ENCODE data around the gene ACSL3.

Gene ACSL3

GRCh38 chr2:222899413-222900181 lies 38.8 kb downstream of the ACSL3 start:
- no peak overlapping the region for H3K27ac ChIP-seq (replicated peaks; ENCODE audit: low read length)
- WGBS, 2 donors (ENCODE audit: extremely low coverage in 2 of 2, insufficient read length in 2 of 2, insufficient replicate concordance in 1 of 2), result no CpG with 5 or more reads among the region's 17 CpGs

GRCh38 chr2:222900354-222900753 lies 39.5 kb downstream of the ACSL3 start:
- no peaks in the 10 kb centered on the region for H3K27me3 ChIP-seq (ENCODE audit: control insufficient read depth in 3 of 3, insufficient read depth in 3 of 3, low read depth in 1 of 3, low read length in 3 of 3)
- DNase-seq (ENCODE audit: low spot score), result no peak
- H4K8ac ChIP-seq (ENCODE audit: low read depth, low read length), result no peak overlapping the region
- H3K23ac ChIP-seq (ENCODE audit: low read depth, low read length, poor library complexity), result no peak overlapping the region
- no peaks in the 10 kb centered on the region for H3K79me1 ChIP-seq (ENCODE audit: low read depth, low read length)
- no peak overlapping the region for H3K27ac ChIP-seq (replicated peaks; ENCODE audit: low read length)
- H3K18ac ChIP-seq (ENCODE audit: low read length), result no peak overlapping the region
- H3K4ac ChIP-seq (ENCODE audit: low read length), result no peak overlapping the region
- H3K4me2 ChIP-seq (ENCODE audit: insufficient read depth, low read length, poor library complexity, severe bottlenecking), result no peak overlapping the region
- WGBS, 2 donors (ENCODE audit: extremely low coverage in 2 of 2, insufficient read length in 2 of 2, insufficient replicate concordance in 1 of 2), result no CpG with 5 or more reads among the region's 2 CpGs
- H2BK120ac ChIP-seq (ENCODE audit: low read depth, low read length), result no peak overlapping the region
- no peak overlapping the region for H3K14ac ChIP-seq (ENCODE audit: low read length)
- H3K36me3 ChIP-seq (replicated peaks in 1 of 2; ENCODE audit: control insufficient read depth in 2 of 2, insufficient read depth in 2 of 2, low read length in 2 of 2), result peaks cover 0 to 59% of the 10 kb centered on the region in 2 donors
- H3K4me1 ChIP-seq (ENCODE audit: control insufficient read depth in 2 of 2, insufficient read depth in 1 of 2, low read depth in 1 of 2, low read length in 2 of 2), result peaks cover 0 to 1% of the 10 kb centered on the region in 2 donors
- no peak overlapping the region for H3K9ac ChIP-seq (ENCODE audit: low read depth, low read length, poor library complexity)
- no peak overlapping the region for H2AK5ac ChIP-seq (ENCODE audit: low read depth, low read length)
- H4K91ac ChIP-seq (ENCODE audit: low read depth, low read length, poor library complexity), result no peak overlapping the region
- H3K9me3 ChIP-seq (replicated peaks in 1 of 2; ENCODE audit: control insufficient read depth in 2 of 2, insufficient read depth in 1 of 2, low read depth in 1 of 2, low read length in 2 of 2), result no peaks in the 10 kb centered on the region
- no peak overlapping the region for H2BK5ac ChIP-seq (ENCODE audit: low read length)
- H3K4me3 ChIP-seq (ENCODE audit: low read length in 2 of 2), result no peak overlapping the region
- no peak overlapping the region for H2BK12ac ChIP-seq (ENCODE audit: low read length)
- no peak overlapping the region for H2BK15ac ChIP-seq (ENCODE audit: low read length)
- H2AFZ ChIP-seq (ENCODE audit: low read length), result no peak overlapping the region

More at GRCh38 chr2:222899413-222900181, 38.8 kb downstream of the ACSL3 start:
- no peaks in the 10 kb centered on the region for H3K79me1 ChIP-seq (ENCODE audit: low read depth, low read length)
- no peak overlapping the region for H2BK5ac ChIP-seq (ENCODE audit: low read length)
- no peak overlapping the region for H3K23ac ChIP-seq (ENCODE audit: low read depth, low read length, poor library complexity)
- H3K36me3 ChIP-seq (replicated peaks in 1 of 2; ENCODE audit: control insufficient read depth in 2 of 2, insufficient read depth in 2 of 2, low read length in 2 of 2), result peaks cover 0 to 52% of the 10 kb centered on the region in 2 donors
- no peak overlapping the region for H3K14ac ChIP-seq (ENCODE audit: low read length)
- H4K91ac ChIP-seq (ENCODE audit: low read depth, low read length, poor library complexity), result no peak overlapping the region
- no peak overlapping the region for H3K4me3 ChIP-seq (ENCODE audit: low read length in 2 of 2)
- H3K9me3 ChIP-seq (replicated peaks in 1 of 2; ENCODE audit: control insufficient read depth in 2 of 2, insufficient read depth in 1 of 2, low read depth in 1 of 2, low read length in 2 of 2), result no peaks in the 10 kb centered on the region
- H2BK15ac ChIP-seq (ENCODE audit: low read length), result no peak overlapping the region
- no peak overlapping the region for H3K4me2 ChIP-seq (ENCODE audit: insufficient read depth, low read length, poor library complexity, severe bottlenecking)
- no peaks in the 10 kb centered on the region for H3K4me1 ChIP-seq (ENCODE audit: control insufficient read depth in 2 of 2, insufficient read depth in 1 of 2, low read depth in 1 of 2, low read length in 2 of 2)
- no peak overlapping the region for H3K18ac ChIP-seq (ENCODE audit: low read length)
- H2AFZ ChIP-seq (ENCODE audit: low read length), result no peak overlapping the region
- no peak overlapping the region for H2BK120ac ChIP-seq (ENCODE audit: low read depth, low read length)
- H3K4ac ChIP-seq (ENCODE audit: low read length), result no peak overlapping the region
- H2BK12ac ChIP-seq (ENCODE audit: low read length), result no peak overlapping the region
- no peaks in the 10 kb centered on the region for H3K27me3 ChIP-seq (ENCODE audit: control insufficient read depth in 3 of 3, insufficient read depth in 3 of 3, low read depth in 1 of 3, low read length in 3 of 3)
- DNase-seq (ENCODE audit: low spot score), result no peak
- no peak overlapping the region for H2AK5ac ChIP-seq (ENCODE audit: low read depth, low read length)
- no peak overlapping the region for H4K8ac ChIP-seq (ENCODE audit: low read depth, low read length)
- H3K9ac ChIP-seq (ENCODE audit: low read depth, low read length, poor library complexity), result no peak overlapping the region

- Histone ChIP-seq H3K4ac (ENCODE audit: low read length) (no peak overlapping the region), H3K14ac (ENCODE audit: low read length) (no peak overlapping the region), H2BK12ac (ENCODE audit: low read length) (no peak overlapping the region), H2BK5ac (ENCODE audit: low read length) (no peak overlapping the region), H3K36me3 (replicated peaks in 1 of 2; ENCODE audit: control insufficient read depth in 2 of 2, insufficient read depth in 2 of 2, low read length in 2 of 2) (peaks cover 0 to 81% of the 10 kb centered on the region in 2 donors), H3K18ac (ENCODE audit: low read length) (no peak overlapping the region), H4K8ac (ENCODE audit: low read depth, low read length) (no peak overlapping the region), H2AFZ (ENCODE audit: low read length) (no peak overlapping the region), H3K27me3 (ENCODE audit: control insufficient read depth in 3 of 3, insufficient read depth in 3 of 3, low read depth in 1 of 3, low read length in 3 of 3) (no peaks in the 10 kb centered on the region), H3K79me1 (ENCODE audit: low read depth, low read length) (no peaks in the 10 kb centered on the region), H3K4me2 (ENCODE audit: insufficient read depth, low read length, poor library complexity, severe bottlenecking) (no peak overlapping the region), H2BK15ac (ENCODE audit: low read length) (no peak overlapping the region), H3K9me3 (replicated peaks in 1 of 2; ENCODE audit: control insufficient read depth in 2 of 2, insufficient read depth in 1 of 2, low read depth in 1 of 2, low read length in 2 of 2) (no peaks in the 10 kb centered on the region), H2AK5ac (ENCODE audit: low read depth, low read length) (no peak overlapping the region), H3K23ac (ENCODE audit: low read depth, low read length, poor library complexity) (no peak overlapping the region), H3K4me3 (ENCODE audit: low read length in 2 of 2) (no peak overlapping the region), H2BK120ac (ENCODE audit: low read depth, low read length) (no peak overlapping the region), H3K27ac (replicated peaks; ENCODE audit: low read length) (no peak overlapping the region), H3K9ac (ENCODE audit: low read depth, low read length, poor library complexity) (no peak overlapping the region), H3K4me1 (ENCODE audit: control insufficient read depth in 2 of 2, insufficient read depth in 1 of 2, low read depth in 1 of 2, low read length in 2 of 2) (peaks cover 0 to 9% of the 10 kb centered on the region in 2 donors), H4K91ac (ENCODE audit: low read depth, low read length, poor library complexity) (no peak overlapping the region)
- DNase-seq (ENCODE audit: low spot score), result no peak
- whole genome bisulfite sequencing, 2 donors (ENCODE audit: extremely low coverage in 2 of 2, insufficient read length in 2 of 2, insufficient replicate concordance in 1 of 2), result no CpG with 5 or more reads among the region's 4 CpGs
These were observed 41.8 kb downstream of the ACSL3 start for GRCh38 chr2:222902660-222903059.

- H2BK12ac ChIP-seq (ENCODE audit: low read length), result no peak overlapping the region
- no peak for DNase-seq (ENCODE audit: low spot score)
- H3K4me3 ChIP-seq (ENCODE audit: low read length in 2 of 2), result no peak overlapping the region
These were observed 42.7 kb downstream of the ACSL3 start for GRCh38 chr2:222903234-222904220.

More at GRCh38 chr2:222903234-222904220, 42.7 kb downstream of the ACSL3 start:
- Histone ChIP-seq H3K9ac (ENCODE audit: low read depth, low read length, poor library complexity) (no peak overlapping the region), H3K23ac (ENCODE audit: low read depth, low read length, poor library complexity) (no peak overlapping the region), H3K4ac (ENCODE audit: low read length) (no peak overlapping the region), H3K18ac (ENCODE audit: low read length) (no peak overlapping the region), H3K79me1 (ENCODE audit: low read depth, low read length) (no peaks in the 10 kb centered on the region), H2AFZ (ENCODE audit: low read length) (no peak overlapping the region), H3K27ac (replicated peaks; ENCODE audit: low read length) (no peak overlapping the region), H2BK15ac (ENCODE audit: low read length) (no peak overlapping the region), H3K27me3 (ENCODE audit: control insufficient read depth in 3 of 3, insufficient read depth in 3 of 3, low read depth in 1 of 3, low read length in 3 of 3) (no peaks in the 10 kb centered on the region), H4K91ac (ENCODE audit: low read depth, low read length, poor library complexity) (no peak overlapping the region), H4K8ac (ENCODE audit: low read depth, low read length) (no peak overlapping the region), H3K9me3 (replicated peaks in 1 of 2; ENCODE audit: control insufficient read depth in 2 of 2, insufficient read depth in 1 of 2, low read depth in 1 of 2, low read length in 2 of 2) (no peaks in the 10 kb centered on the region), H2AK5ac (ENCODE audit: low read depth, low read length) (no peak overlapping the region), H3K4me2 (ENCODE audit: insufficient read depth, low read length, poor library complexity, severe bottlenecking) (no peak overlapping the region), H3K14ac (ENCODE audit: low read length) (no peak overlapping the region), H2BK5ac (ENCODE audit: low read length) (no peak overlapping the region), H3K36me3 (replicated peaks in 1 of 2; ENCODE audit: control insufficient read depth in 2 of 2, insufficient read depth in 2 of 2, low read length in 2 of 2) (peaks cover 0 to 85% of the 10 kb centered on the region in 2 donors), H3K4me1 (ENCODE audit: control insufficient read depth in 2 of 2, insufficient read depth in 1 of 2, low read depth in 1 of 2, low read length in 2 of 2) (peaks cover 0 to 13% of the 10 kb centered on the region in 2 donors), H2BK120ac (ENCODE audit: low read depth, low read length) (no peak overlapping the region)
- no CpG with 5 or more reads among the region's 16 CpGs for WGBS, 2 donors (ENCODE audit: extremely low coverage in 2 of 2, insufficient read length in 2 of 2, insufficient replicate concordance in 1 of 2)
